Peyer's patch (tissue), 4 donors: ENCODE data around the gene TMEM184A.

Experiments used
- POLR2A ChIP-seq, 2 donors: fragments of 450-650 bp; IDR thresholded peaks; one replicate each; pipeline ENCODE4 v1.5.1; 2017; ENCODE audit warnings: antibody characterized with exemption in 2 of 2, mild to moderate bottlenecking in 2 of 2, moderate library complexity in 2 of 2
- TF ChIP-seq, protein P1 (sequence below), 6 experiments: fragments of 450-650 bp in 4 of 6; fragments of 200-600 bp in 2 of 6; sonication (generic) in 1 of 6; IDR thresholded peaks; one replicate each; pipeline ENCODE4 v1.5.1; 2017 to 2019; ENCODE audit warnings: antibody characterized with exemption in 6 of 6, mild to moderate bottlenecking in 3 of 6, moderate library complexity in 1 of 6

DNA sequence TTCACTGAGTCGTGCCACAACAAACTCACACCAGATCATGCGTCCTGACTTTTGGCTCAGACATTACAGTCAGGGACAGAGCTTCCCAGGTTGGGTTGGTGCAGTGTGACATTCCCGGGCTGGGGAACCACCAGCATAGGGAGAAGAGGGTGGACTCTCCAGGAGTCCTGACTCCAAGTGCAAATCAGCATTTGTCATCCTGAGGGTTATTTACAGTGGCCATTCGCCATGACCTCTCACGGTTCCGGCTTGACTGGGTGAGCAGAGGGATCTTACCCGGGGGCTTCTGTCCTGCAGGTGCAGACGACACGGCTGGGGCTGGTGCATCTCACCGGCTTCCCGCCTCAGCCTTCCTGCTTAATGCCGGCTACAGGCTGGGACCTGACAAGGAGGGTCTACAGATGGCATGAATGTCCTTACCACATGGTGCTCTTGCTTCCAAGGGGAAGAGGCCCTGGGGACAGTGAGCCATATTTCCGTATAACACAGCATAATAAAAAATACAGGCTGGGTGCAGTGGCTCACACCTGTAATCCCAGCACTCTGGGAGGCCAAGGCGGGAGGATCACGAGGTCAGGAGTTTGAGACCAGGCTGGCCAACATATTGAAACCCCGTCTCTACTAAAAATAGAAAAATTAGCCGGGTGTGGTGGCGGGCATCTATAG, 39.3 kb downstream of the TMEM184A start:
- TF ChIP-seq, protein P1, sequence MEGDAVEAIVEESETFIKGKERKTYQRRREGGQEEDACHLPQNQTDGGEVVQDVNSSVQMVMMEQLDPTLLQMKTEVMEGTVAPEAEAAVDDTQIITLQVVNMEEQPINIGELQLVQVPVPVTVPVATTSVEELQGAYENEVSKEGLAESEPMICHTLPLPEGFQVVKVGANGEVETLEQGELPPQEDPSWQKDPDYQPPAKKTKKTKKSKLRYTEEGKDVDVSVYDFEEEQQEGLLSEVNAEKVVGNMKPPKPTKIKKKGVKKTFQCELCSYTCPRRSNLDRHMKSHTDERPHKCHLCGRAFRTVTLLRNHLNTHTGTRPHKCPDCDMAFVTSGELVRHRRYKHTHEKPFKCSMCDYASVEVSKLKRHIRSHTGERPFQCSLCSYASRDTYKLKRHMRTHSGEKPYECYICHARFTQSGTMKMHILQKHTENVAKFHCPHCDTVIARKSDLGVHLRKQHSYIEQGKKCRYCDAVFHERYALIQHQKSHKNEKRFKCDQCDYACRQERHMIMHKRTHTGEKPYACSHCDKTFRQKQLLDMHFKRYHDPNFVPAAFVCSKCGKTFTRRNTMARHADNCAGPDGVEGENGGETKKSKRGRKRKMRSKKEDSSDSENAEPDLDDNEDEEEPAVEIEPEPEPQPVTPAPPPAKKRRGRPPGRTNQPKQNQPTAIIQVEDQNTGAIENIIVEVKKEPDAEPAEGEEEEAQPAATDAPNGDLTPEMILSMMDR (IDR thresholded peaks at IDR 0.05) = no peak
- no peak for TF ChIP-seq POLR2A (IDR thresholded peaks at IDR 0.05)
